ENCODE measurements around the gene STRN4.

GRCh38 chr19:46696866-46697203, 49.4 kb downstream of the STRN4 start:
- no peak for TF ChIP-seq CTCF (IDR thresholded peaks at IDR 0.05)
- TF ChIP-seq POLR2A (IDR thresholded peaks at IDR 0.05) = no peak
